WTC11 (cell line): ENCODE data around the gene POLG. TPM values are rescaled to one million over a fixed set of nuclear protein-coding genes. Genes with fewer than 3 reads are reported as not detected.

Experiments
- ATAC-seq: fragments of 200-7000 bp; cut with Tn5 transposase; 2 replicates; pipeline ENCODE4 v1.10.0; 2021; ENCODE audit warnings: mild to moderate bottlenecking, moderate library complexity
- CTCF ChIA-PET: fragments of 300-600 bp; sonication (Branson Sonifier 250); formaldehyde crosslinking; loops from one replicate; lab custom pipeline; 2021; ENCODE audit warnings: antibody characterized with exemption; lab: Charles Lee
- POLR2A ChIA-PET: fragments of 350-600 bp; sonication (Branson Sonifier 250); formaldehyde crosslinking; loops from one replicate; lab custom pipeline; 2021; ENCODE audit warnings: antibody characterized with exemption; lab: Charles Lee
- DNase-seq: peaks from one replicate; pipeline ENCODE4 v3.0.0; 2021; ENCODE audit warnings: low spot score
- H3K27ac Mint-ChIP-seq: 2 replicates; pipeline ENCODE4 v1.8.0; 2021; ENCODE audit warnings: mixed read lengths
- H3K27me3 Mint-ChIP-seq: 2 replicates; pipeline ENCODE4 v1.8.0; 2021; ENCODE audit warnings: low read depth, mild to moderate bottlenecking, moderate library complexity, mixed read lengths
- H3K36me3 Mint-ChIP-seq: 2 replicates; pipeline ENCODE4 v1.8.0; 2021; ENCODE audit warnings: mixed read lengths
- H3K4me1 Mint-ChIP-seq: 2 replicates; pipeline ENCODE4 v1.8.0; 2022; ENCODE audit warnings: mixed read lengths
- H3K4me3 Mint-ChIP-seq: 2 replicates; pipeline ENCODE4 v1.8.0; 2021; ENCODE audit warnings: mild to moderate bottlenecking, moderate library complexity, mixed read lengths
- H3K9me3 Mint-ChIP-seq: 2 replicates; pipeline ENCODE4 v1.8.0; 2021; ENCODE audit warnings: mixed read lengths
- ATF1 ChIP-seq: sonication (generic); formaldehyde crosslinking; IDR thresholded peaks from 2 replicates; pipeline ENCODE4 v1.8.1; 2023; ENCODE audit warnings: mild to moderate bottlenecking, moderate library complexity, missing genetic modification reagents
- CREB1 ChIP-seq: sonication (generic); formaldehyde crosslinking; IDR thresholded peaks from 2 replicates; pipeline ENCODE4 v1.8.0; 2023; ENCODE audit warnings: mild to moderate bottlenecking, missing genetic modification reagents
- ETV6 ChIP-seq: sonication (generic); formaldehyde crosslinking; IDR thresholded peaks from 2 replicates; pipeline ENCODE4 v1.8.1; 2022; ENCODE audit warnings: mild to moderate bottlenecking, missing genetic modification reagents
- HMGA2 ChIP-seq: fragments of 250-450 bp; sonication (Bioruptor Pico); IDR thresholded peaks from 2 replicates; pipeline ENCODE4 v1.4.0; 2021; ENCODE audit warnings: mild to moderate bottlenecking, moderate library complexity
- IRF2 ChIP-seq: sonication (generic); formaldehyde crosslinking; IDR thresholded peaks from 2 replicates; pipeline ENCODE4 v1.8.0; 2022; ENCODE audit warnings: low read depth, missing genetic modification reagents, borderline replicate concordance
- JAZF1 ChIP-seq: fragments of 250-450 bp; sonication (Bioruptor Pico); IDR thresholded peaks from 2 replicates; pipeline ENCODE4 v1.9.0; 2021; ENCODE audit warnings: moderate library complexity, mild to moderate bottlenecking, inconsistent platforms
- PRRX2 ChIP-seq: fragments of 250-450 bp; sonication (Bioruptor Pico); IDR thresholded peaks from 2 replicates; pipeline ENCODE4 v1.8.0; 2021; ENCODE audit warnings: mild to moderate bottlenecking
- SOX15 ChIP-seq: fragments of 250-450 bp; sonication (Bioruptor Pico); IDR thresholded peaks from 2 replicates; pipeline ENCODE4 v1.9.0; 2021; ENCODE audit warnings: mild to moderate bottlenecking
- SP1 ChIP-seq: sonication (generic); formaldehyde crosslinking; conservative IDR thresholded peaks from 2 replicates; pipeline ENCODE4 v1.8.1; 2022; ENCODE audit warnings: missing genetic modification reagents
- TEAD4 ChIP-seq: sonication (generic); formaldehyde crosslinking; IDR thresholded peaks from 2 replicates; pipeline ENCODE4 v1.8.0; 2022; ENCODE audit warnings: mild to moderate bottlenecking, missing genetic modification reagents
- ZNF219 ChIP-seq: sonication (generic); formaldehyde crosslinking; IDR thresholded peaks from 2 replicates; pipeline ENCODE4 v1.8.0; 2023; ENCODE audit warnings: missing genetic modification reagents, mild to moderate bottlenecking, borderline replicate concordance
- ZNF232 ChIP-seq: sonication (generic); formaldehyde crosslinking; IDR thresholded peaks from 2 replicates; pipeline ENCODE4 v1.8.0; 2022; ENCODE audit warnings: mild to moderate bottlenecking, missing genetic modification reagents
- ZNF423 ChIP-seq: fragments of 250-450 bp; sonication (Bioruptor Pico); IDR thresholded peaks from 2 replicates; pipeline ENCODE4 v2.1.2; 2022; ENCODE audit warnings: mild to moderate bottlenecking, moderate library complexity
- total RNA-seq: library from RNA; stranded (reverse); gene quantifications from 3 replicates; pipeline ENCODE4 v1.2.3, GENCODE V29; 2021
- TF ChIP-seq, protein P1 (sequence below): sonication (generic); formaldehyde crosslinking; IDR thresholded peaks from 2 replicates; pipeline ENCODE4 v1.8.1; 2022; ENCODE audit warnings: mild to moderate bottlenecking, moderate library complexity, missing genetic modification reagents
- TF ChIP-seq, protein P2 (sequence below): sonication (generic); formaldehyde crosslinking; IDR thresholded peaks from 2 replicates; pipeline ENCODE4 v1.8.1; 2023; ENCODE audit warnings: mild to moderate bottlenecking, moderate library complexity, missing genetic modification reagents
- TF ChIP-seq, protein P3 (sequence below): sonication (generic); formaldehyde crosslinking; IDR thresholded peaks from 2 replicates; pipeline ENCODE4 v1.8.0; 2023; ENCODE audit warnings: mild to moderate bottlenecking, missing genetic modification reagents
- TF ChIP-seq, protein P4 (sequence below): sonication (generic); formaldehyde crosslinking; IDR thresholded peaks from 2 replicates; pipeline ENCODE4 v1.8.0; 2022; ENCODE audit warnings: mild to moderate bottlenecking, missing genetic modification reagents
- TF ChIP-seq, protein P5 (sequence below): sonication (generic); formaldehyde crosslinking; IDR thresholded peaks from 2 replicates; pipeline ENCODE4 v1.8.1; 2022; ENCODE audit warnings: low read depth, mild to moderate bottlenecking, moderate library complexity, missing genetic modification reagents, borderline replicate concordance
- TF ChIP-seq, protein P6 (sequence below): fragments of 250-450 bp; sonication (Bioruptor Pico); IDR thresholded peaks from 2 replicates; pipeline ENCODE4 v1.9.0; 2021; ENCODE audit warnings: mild to moderate bottlenecking, borderline replicate concordance

POLG gene
- total RNA-seq, 1 experiment from 2014 or later, result 76.2 TPM

DNA sequence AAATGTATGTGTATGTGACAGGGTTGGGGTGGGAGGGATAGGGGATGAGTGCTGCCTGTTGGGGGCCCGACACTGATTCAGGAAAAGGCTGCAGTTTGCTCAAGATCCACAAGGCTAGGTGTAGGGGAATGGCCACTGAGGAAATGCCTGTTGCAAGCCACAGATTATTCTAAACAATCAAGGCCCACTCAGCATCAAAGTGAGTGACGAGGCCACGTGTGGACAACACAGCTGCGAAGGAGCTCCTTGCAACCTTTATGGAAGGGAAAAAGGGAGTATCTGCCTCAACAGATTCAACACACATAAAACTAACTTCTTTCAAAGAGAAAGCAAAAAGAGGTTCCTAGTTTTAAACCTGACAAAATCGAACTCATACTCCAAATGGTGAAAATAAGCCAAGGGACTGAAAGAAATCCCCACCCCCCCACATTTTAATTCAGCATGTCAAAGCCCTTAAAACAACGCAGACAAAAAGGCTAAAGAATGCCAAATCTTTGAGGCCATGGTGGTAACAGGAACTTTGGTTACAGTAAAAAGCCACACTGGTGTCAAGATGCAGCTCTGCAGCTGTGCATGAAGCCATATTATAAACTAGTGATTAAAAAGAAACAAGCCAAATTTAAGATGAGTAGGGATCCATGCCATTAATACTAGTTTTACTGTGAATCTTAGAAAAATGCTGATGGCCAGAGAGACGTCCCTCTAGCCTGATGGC, 3.6 kb downstream of the POLG start (continued):
- TF ChIP-seq, protein P1, sequence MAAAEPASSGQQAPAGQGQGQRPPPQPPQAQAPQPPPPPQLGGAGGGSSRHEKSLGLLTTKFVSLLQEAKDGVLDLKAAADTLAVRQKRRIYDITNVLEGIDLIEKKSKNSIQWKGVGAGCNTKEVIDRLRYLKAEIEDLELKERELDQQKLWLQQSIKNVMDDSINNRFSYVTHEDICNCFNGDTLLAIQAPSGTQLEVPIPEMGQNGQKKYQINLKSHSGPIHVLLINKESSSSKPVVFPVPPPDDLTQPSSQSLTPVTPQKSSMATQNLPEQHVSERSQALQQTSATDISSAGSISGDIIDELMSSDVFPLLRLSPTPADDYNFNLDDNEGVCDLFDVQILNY (CRISPR knock-in tag), result no peak
- TF ChIP-seq JAZF1 (no peak), ZNF423 (no peak), ATF1 (CRISPR knock-in tag) (no peak), PRRX2 (no peak), IRF2 (CRISPR knock-in tag) (no peak)

DNA sequence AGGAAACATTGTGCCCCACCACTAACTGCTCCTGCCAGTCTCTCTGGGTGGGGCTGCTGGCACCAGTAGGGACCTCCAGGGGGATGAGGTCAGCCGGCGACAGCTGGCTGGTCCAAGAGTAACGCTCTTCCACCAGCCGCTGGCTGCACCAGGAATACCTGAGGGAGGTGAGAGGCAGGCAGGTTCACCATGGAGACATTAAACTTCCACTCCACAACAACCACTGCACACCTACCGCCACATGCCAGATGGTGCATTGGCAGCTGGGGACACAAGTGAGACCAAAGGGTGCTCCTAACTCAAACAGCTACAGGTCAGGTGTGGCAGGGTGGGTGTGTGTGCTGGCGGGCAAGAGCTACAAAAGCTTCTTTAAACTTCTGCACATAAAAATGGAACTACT, 4.5 kb downstream of the POLG start:
- no peak for DNase-seq
- Mint-ChIP-seq H3K27ac (no peak overlapping the region), H3K9me3 (no peaks in the 10 kb centered on the region), H3K36me3 (peaks cover 60% of the 10 kb centered on the region), H3K4me3 (no peak overlapping the region), H3K4me1 (peaks cover 12% of the 10 kb centered on the region), H3K27me3 (peaks cover 5% of the 10 kb centered on the region; the same call in 1 of the 2 replicates)
- ATAC-seq, result no peak
- CTCF ChIA-PET, result interaction anchor here (0.8 kb wide), 1 partner anchor 28 kb away, joined by 4 read pairs; no protein-coding TSS in a partner anchor
- POLR2A ChIA-PET, result interaction anchor here (0.5 kb wide), 1 partner anchor 250 kb away, joined by 3 read pairs; no protein-coding TSS in a partner anchor
- no peak for TF ChIP-seq ZNF232
- TF ChIP-seq SP1, result no peak
- no peak for TF ChIP-seq SOX15 (CRISPR knock-in tag)
- TF ChIP-seq, protein P2, sequence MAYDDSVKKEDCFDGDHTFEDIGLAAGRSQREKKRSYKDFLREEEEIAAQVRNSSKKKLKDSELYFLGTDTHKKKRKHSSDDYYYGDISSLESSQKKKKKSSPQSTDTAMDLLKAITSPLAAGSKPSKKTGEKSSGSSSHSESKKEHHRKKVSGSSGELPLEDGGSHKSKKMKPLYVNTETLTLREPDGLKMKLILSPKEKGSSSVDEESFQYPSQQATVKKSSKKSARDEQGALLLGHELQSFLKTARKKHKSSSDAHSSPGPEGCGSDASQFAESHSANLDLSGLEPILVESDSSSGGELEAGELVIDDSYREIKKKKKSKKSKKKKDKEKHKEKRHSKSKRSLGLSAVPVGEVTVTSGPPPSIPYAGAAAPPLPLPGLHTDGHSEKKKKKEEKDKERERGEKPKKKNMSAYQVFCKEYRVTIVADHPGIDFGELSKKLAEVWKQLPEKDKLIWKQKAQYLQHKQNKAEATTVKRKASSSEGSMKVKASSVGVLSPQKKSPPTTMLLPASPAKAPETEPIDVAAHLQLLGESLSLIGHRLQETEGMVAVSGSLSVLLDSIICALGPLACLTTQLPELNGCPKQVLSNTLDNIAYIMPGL (CRISPR knock-in tag), result no peak
- TF ChIP-seq, protein P3, sequence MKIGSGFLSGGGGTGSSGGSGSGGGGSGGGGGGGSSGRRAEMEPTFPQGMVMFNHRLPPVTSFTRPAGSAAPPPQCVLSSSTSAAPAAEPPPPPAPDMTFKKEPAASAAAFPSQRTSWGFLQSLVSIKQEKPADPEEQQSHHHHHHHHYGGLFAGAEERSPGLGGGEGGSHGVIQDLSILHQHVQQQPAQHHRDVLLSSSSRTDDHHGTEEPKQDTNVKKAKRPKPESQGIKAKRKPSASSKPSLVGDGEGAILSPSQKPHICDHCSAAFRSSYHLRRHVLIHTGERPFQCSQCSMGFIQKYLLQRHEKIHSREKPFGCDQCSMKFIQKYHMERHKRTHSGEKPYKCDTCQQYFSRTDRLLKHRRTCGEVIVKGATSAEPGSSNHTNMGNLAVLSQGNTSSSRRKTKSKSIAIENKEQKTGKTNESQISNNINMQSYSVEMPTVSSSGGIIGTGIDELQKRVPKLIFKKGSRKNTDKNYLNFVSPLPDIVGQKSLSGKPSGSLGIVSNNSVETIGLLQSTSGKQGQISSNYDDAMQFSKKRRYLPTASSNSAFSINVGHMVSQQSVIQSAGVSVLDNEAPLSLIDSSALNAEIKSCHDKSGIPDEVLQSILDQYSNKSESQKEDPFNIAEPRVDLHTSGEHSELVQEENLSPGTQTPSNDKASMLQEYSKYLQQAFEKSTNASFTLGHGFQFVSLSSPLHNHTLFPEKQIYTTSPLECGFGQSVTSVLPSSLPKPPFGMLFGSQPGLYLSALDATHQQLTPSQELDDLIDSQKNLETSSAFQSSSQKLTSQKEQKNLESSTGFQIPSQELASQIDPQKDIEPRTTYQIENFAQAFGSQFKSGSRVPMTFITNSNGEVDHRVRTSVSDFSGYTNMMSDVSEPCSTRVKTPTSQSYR (CRISPR knock-in tag), result no peak
- no peak for TF ChIP-seq HMGA2 (CRISPR knock-in tag)
- no peak for TF ChIP-seq TEAD4 (CRISPR knock-in tag)
- TF ChIP-seq, protein P4, sequence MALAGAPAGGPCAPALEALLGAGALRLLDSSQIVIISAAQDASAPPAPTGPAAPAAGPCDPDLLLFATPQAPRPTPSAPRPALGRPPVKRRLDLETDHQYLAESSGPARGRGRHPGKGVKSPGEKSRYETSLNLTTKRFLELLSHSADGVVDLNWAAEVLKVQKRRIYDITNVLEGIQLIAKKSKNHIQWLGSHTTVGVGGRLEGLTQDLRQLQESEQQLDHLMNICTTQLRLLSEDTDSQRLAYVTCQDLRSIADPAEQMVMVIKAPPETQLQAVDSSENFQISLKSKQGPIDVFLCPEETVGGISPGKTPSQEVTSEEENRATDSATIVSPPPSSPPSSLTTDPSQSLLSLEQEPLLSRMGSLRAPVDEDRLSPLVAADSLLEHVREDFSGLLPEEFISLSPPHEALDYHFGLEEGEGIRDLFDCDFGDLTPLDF (CRISPR knock-in tag), result no peak
- TF ChIP-seq, protein P5, sequence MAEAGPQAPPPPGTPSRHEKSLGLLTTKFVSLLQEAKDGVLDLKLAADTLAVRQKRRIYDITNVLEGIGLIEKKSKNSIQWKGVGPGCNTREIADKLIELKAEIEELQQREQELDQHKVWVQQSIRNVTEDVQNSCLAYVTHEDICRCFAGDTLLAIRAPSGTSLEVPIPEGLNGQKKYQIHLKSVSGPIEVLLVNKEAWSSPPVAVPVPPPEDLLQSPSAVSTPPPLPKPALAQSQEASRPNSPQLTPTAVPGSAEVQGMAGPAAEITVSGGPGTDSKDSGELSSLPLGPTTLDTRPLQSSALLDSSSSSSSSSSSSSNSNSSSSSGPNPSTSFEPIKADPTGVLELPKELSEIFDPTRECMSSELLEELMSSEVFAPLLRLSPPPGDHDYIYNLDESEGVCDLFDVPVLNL (CRISPR knock-in tag), result no peak
- TF ChIP-seq CREB1 (CRISPR knock-in tag), result no peak
- TF ChIP-seq ZNF219 (CRISPR knock-in tag), result no peak
- no peak for TF ChIP-seq ETV6 (CRISPR knock-in tag)
- TF ChIP-seq, protein P6, sequence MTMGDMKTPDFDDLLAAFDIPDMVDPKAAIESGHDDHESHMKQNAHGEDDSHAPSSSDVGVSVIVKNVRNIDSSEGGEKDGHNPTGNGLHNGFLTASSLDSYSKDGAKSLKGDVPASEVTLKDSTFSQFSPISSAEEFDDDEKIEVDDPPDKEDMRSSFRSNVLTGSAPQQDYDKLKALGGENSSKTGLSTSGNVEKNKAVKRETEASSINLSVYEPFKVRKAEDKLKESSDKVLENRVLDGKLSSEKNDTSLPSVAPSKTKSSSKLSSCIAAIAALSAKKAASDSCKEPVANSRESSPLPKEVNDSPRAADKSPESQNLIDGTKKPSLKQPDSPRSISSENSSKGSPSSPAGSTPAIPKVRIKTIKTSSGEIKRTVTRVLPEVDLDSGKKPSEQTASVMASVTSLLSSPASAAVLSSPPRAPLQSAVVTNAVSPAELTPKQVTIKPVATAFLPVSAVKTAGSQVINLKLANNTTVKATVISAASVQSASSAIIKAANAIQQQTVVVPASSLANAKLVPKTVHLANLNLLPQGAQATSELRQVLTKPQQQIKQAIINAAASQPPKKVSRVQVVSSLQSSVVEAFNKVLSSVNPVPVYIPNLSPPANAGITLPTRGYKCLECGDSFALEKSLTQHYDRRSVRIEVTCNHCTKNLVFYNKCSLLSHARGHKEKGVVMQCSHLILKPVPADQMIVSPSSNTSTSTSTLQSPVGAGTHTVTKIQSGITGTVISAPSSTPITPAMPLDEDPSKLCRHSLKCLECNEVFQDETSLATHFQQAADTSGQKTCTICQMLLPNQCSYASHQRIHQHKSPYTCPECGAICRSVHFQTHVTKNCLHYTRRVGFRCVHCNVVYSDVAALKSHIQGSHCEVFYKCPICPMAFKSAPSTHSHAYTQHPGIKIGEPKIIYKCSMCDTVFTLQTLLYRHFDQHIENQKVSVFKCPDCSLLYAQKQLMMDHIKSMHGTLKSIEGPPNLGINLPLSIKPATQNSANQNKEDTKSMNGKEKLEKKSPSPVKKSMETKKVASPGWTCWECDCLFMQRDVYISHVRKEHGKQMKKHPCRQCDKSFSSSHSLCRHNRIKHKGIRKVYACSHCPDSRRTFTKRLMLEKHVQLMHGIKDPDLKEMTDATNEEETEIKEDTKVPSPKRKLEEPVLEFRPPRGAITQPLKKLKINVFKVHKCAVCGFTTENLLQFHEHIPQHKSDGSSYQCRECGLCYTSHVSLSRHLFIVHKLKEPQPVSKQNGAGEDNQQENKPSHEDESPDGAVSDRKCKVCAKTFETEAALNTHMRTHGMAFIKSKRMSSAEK (CRISPR knock-in tag), result no peak
